Measurements from ENCODE around the gene POLH. TPM values are rescaled to one million over a fixed set of nuclear protein-coding genes. Genes with fewer than 3 reads are reported as not detected.

The POLH gene
- total and polyA plus RNA-seq, 9 of the 15 experiments (the other 6 are each of a cell fraction or from before 2014, with no cell fraction given): 5.8 to 31.6 (median 20.6) TPM

- TF ChIP-seq ID3 (CRISPR knock-in tag; IDR thresholded peaks at IDR 0.05): no peak
- 0 out of 2 replicates have a peak, but pooled peaks have one; percentile 9 for TF ChIP-seq ID3 (tag; IDR thresholded peaks at IDR 0.05)
- TF ChIP-seq TBP (optimal IDR thresholded peaks at IDR 0.05; ENCODE audit: low read depth, low read length): peak; percentile 90
- peak; percentile 89 for TF ChIP-seq CC2D1A (IDR thresholded peaks at IDR 0.05)
- peak; percentile 93; the same call in 1 of the 2 replicates for TF ChIP-seq MYC (IDR thresholded peaks at IDR 0.05; ENCODE audit: low read depth, low read length)
- peak; percentile 5; the same call in 1 of the 2 replicates for TF ChIP-seq MYC (CRISPR knock-in tag; IDR thresholded peaks at IDR 0.05; ENCODE audit: borderline replicate concordance, low read depth)
- TF ChIP-seq ZBTB7A (IDR thresholded peaks at IDR 0.05; ENCODE audit: borderline replicate concordance, control insufficient read depth, low read depth, low read length): peak; percentile 71; the same call in 1 of the 2 replicates
- 0 out of 2 replicates have a peak, but pooled peaks have one; percentile 52 for TF ChIP-seq RBM14 (IDR thresholded peaks at IDR 0.05; ENCODE audit: borderline replicate concordance, insufficient read depth, low read depth, low read length)
- TF ChIP-seq E2F3 (CRISPR knock-in tag; IDR thresholded peaks at IDR 0.05): peak; percentile 49; the same call in 1 of the 2 replicates
- peak; percentile 20 to 56; a peak in 1 of 4 replicates for TF ChIP-seq MLLT1 (IDR thresholded peaks at IDR 0.05)
- 0 out of 2 replicates have a peak, but pooled peaks have one; percentile 23 for TF ChIP-seq KLF6 (CRISPR knock-in tag; IDR thresholded peaks at IDR 0.05; ENCODE audit: borderline replicate concordance)
- peak; percentile 99 for TF ChIP-seq MEIS2 (IDR thresholded peaks at IDR 0.05; ENCODE audit: partially characterized antibody)
- TF ChIP-seq CSDE1 (IDR thresholded peaks at IDR 0.05): peak in 1 of 2 experiments; percentile 57; a peak in 1 of 4 replicates
- peak; percentile 78 for TF ChIP-seq CREB1 (IDR thresholded peaks at IDR 0.05)
- TF ChIP-seq CREB1 (CRISPR knock-in tag; IDR thresholded peaks at IDR 0.05): peak; percentile 69
- TF ChIP-seq SMARCE1 (IDR thresholded peaks at IDR 0.05): no peak
- no peak for TF ChIP-seq HNRNPH1 (optimal IDR thresholded peaks at IDR 0.05; ENCODE audit: low read depth, low read length)
- TF ChIP-seq TRIM24 (IDR thresholded peaks at IDR 0.05): no peak
- TF ChIP-seq THAP12 (CRISPR knock-in tag; IDR thresholded peaks at IDR 0.05): peak; percentile 89
- peak in 1 of 2 experiments; percentile 67; a peak in 1 of 4 replicates for TF ChIP-seq RCOR1 (IDR thresholded peaks at IDR 0.05; ENCODE audit: borderline replicate concordance in 1 of 2, low read depth in 2 of 2, low read length in 2 of 2)
- TF ChIP-seq MXI1 (IDR thresholded peaks at IDR 0.05; ENCODE audit: low read depth, low read length): peak; percentile 89
- TF ChIP-seq BHLHE40 (IDR thresholded peaks at IDR 0.05; ENCODE audit: low read length): peak; percentile 83
- TF ChIP-seq HNRNPLL (IDR thresholded peaks at IDR 0.05; ENCODE audit: low read depth, low read length, poor library complexity, severe bottlenecking): peak; percentile 86
- 0 out of 2 replicates have a peak, but pooled peaks have one; percentile 51 for TF ChIP-seq ZNF143 (CRISPR knock-in tag; IDR thresholded peaks at IDR 0.05)
- no peak for TF ChIP-seq BMI1 (IDR thresholded peaks at IDR 0.05; ENCODE audit: low read length)
- TF ChIP-seq SUPT5H (IDR thresholded peaks at IDR 0.05): peak; percentile 93
Observed at GRCh38 chr6:43575772-43576551, at the start of gene POLH, which contains the start of gene XPO5 (continued).
